Stimulated activated naive CD8-positive, alpha-beta T cell treated with anti-CD3 and anti-CD28 coated beads, Interleukin-15, Interleukin-2, amounts not matched to agents 100 ng/mL and 50 ng/mL, for 24 hours (primary cell): ENCODE measurements around the gene BCL7A.
"Not testable (repeated sequence)": the region's sequence is repeated elsewhere in the genome, so short reads cannot be mapped to it uniquely, and the experiment has no call there.

Experiments
- H3K27ac Mint-ChIP-seq: one replicate; pipeline ENCODE4 v1.8.0; 2021; ENCODE audit warnings: mild to moderate bottlenecking, mixed read lengths
- H3K27me3 Mint-ChIP-seq: one replicate; pipeline ENCODE4 v1.8.0; 2021; ENCODE audit warnings: mixed read lengths
- H3K36me3 Mint-ChIP-seq: one replicate; pipeline ENCODE4 v1.8.0; 2021; ENCODE audit warnings: low read depth, mixed read lengths
- H3K4me1 Mint-ChIP-seq: one replicate; pipeline ENCODE4 v1.8.0; 2021; ENCODE audit warnings: low read depth, mixed read lengths
- H3K4me3 Mint-ChIP-seq: one replicate; pipeline ENCODE4 v1.8.0; 2021; ENCODE audit warnings: mild to moderate bottlenecking, mixed read lengths
- H3K9me3 Mint-ChIP-seq: one replicate; pipeline ENCODE4 v1.8.0; 2021; ENCODE audit warnings: mixed read lengths

BCL7A gene

DNA sequence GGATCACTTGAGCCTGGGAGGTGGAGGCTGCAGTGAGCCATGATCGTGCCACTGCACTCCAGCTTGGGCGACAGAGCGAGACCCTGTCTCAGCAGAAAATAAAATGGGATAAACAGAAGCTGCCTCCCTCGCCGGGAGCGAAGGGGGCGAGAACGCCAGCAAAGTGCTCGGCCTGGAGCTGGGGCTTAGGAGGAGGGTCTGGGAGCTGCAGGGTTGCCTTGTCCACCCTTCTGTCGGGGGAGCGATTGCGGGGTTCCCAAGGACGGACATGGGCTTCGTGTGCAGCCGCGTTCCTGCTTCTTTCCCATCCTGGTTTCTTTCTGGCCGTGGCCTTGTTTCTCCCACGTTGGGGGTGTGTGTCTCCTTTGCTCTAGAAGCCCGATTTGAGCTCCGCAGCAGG lies 29.0 kb downstream of the BCL7A start:
- Mint-ChIP-seq H3K27me3 (no peaks in the 10 kb centered on the region), H3K4me1 (no peaks in the 10 kb centered on the region), H3K36me3 (no peaks in the 10 kb centered on the region), H3K27ac (no peak overlapping the region), H3K9me3 (no peaks in the 10 kb centered on the region), H3K4me3 (no peak overlapping the region)

DNA sequence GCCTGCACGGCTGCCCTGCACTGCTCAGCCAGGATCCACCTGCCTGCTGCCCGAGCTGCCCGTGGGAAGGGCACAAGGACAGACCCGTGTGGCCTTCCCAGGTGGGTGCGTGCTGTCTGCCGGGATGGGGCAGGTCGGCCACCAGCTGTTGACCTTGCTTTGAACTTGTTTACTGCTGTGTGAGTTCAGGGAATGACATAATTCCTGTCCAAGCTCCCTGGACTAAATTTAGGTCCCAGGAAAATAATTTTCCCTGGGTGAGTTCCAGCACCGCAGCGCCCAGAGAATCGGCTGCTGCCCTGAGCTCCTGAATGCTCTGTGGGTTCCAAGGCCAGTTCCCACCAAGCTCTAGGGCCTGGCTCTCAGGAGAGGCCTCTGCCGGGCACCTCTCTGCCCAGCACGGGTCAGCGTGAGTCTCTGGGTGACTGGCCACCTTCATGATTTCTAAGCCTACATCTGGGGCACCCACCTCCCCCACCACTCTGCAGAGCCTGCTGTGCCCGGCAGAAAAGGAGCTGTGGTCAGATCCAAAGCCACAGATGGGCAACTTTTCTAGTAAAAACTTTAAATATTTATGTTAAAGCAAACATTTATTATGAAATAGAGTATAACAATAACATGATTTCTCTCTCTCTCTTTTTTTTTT lies 29.7 kb downstream of the BCL7A start:
- Mint-ChIP-seq H3K4me1 (no peaks in the 10 kb centered on the region), H3K27me3 (no peaks in the 10 kb centered on the region), H3K4me3 (no peak overlapping the region), H3K36me3 (no peaks in the 10 kb centered on the region), H3K27ac (no peak overlapping the region), H3K9me3 (no peaks in the 10 kb centered on the region)

DNA sequence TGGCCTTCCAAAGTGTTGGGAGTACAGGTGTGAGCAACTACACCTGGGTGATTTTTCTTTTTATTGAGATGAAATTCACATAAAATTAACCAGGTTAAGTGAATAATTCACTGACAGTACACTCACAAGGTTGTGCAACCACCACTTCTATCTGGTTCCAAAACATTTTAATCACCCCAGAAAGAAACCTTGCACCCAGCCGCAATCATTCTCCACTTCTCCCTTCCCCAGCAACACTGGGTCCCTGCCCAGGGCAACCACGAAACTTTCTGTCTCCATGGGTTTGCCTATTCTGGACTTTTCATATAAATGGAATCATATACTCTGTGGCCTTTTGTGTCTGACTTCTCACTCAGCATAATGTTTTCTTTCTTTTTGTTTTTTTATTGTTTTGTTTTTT lies 30.6 kb downstream of the BCL7A start:
- no peaks in the 10 kb centered on the region for H3K4me1 Mint-ChIP-seq
- H3K27me3 Mint-ChIP-seq, result no peaks in the 10 kb centered on the region
- no peaks in the 10 kb centered on the region for H3K9me3 Mint-ChIP-seq
- peaks cover 3% of the 10 kb centered on the region for H3K36me3 Mint-ChIP-seq
- H3K27ac Mint-ChIP-seq, result no peak overlapping the region
- no peak overlapping the region for H3K4me3 Mint-ChIP-seq

DNA sequence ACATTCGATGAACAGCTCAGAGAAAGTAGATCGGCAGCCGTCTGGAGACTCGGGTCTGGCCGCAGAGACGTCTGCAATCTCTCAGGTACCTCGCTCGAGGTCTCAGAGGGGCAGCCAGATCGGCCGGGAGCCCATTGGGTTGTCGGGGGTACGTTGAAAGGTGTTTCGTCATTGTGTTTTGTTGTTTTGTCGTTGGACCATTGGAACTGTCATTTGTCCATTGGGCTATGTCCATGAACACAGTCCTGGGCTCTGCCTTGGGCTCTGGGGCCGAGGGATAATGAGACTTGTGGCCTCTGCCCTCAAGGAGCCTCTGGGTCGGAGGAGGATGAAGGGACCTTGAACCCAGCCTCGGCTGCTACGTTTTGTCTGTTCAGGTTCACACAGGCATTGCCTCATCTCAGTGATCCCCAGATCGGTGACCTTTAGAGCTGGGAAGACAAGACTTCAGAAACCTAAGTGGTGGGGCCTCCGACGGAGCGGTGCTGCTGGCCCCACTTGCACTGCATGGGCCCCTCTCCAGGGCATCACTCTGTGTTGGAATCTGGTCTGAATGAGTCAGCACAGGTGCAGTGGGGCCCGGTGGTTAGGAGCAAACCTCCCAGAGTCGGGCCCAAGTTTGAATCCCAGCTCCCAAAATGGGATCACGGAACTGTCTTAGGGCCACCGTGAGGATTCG lies 33.3 kb downstream of the BCL7A start:
- Mint-ChIP-seq H3K4me3 (no peak overlapping the region), H3K36me3 (peaks cover 4% of the 10 kb centered on the region), H3K4me1 (no peaks in the 10 kb centered on the region), H3K27ac (no peak overlapping the region), H3K9me3 (no peaks in the 10 kb centered on the region), H3K27me3 (no peaks in the 10 kb centered on the region)

DNA sequence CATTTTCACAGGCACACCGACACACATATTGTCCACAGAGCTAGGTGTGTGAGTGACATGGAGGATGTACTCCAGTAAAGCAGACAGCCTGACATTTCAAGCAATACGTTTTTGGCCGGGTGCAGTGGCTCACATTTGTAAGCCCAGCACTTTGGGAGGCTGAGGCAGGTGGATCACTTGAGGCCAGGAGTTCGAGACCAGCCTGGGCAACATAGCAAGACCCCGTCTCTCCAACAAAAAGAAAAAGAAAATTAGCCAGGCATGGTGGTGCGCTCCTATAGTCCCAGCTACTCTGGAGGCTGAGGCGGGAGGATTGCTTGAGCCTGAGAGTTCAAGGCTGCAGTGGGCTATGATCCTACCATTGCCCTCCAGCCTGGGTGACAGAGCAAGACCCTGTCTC lies 34.7 kb downstream of the BCL7A start:
- H3K9me3 Mint-ChIP-seq, H3K4me1 Mint-ChIP-seq, H3K27me3 Mint-ChIP-seq, H3K4me3 Mint-ChIP-seq, H3K27ac Mint-ChIP-seq, H3K36me3 Mint-ChIP-seq: not testable (repeated sequence)

DNA sequence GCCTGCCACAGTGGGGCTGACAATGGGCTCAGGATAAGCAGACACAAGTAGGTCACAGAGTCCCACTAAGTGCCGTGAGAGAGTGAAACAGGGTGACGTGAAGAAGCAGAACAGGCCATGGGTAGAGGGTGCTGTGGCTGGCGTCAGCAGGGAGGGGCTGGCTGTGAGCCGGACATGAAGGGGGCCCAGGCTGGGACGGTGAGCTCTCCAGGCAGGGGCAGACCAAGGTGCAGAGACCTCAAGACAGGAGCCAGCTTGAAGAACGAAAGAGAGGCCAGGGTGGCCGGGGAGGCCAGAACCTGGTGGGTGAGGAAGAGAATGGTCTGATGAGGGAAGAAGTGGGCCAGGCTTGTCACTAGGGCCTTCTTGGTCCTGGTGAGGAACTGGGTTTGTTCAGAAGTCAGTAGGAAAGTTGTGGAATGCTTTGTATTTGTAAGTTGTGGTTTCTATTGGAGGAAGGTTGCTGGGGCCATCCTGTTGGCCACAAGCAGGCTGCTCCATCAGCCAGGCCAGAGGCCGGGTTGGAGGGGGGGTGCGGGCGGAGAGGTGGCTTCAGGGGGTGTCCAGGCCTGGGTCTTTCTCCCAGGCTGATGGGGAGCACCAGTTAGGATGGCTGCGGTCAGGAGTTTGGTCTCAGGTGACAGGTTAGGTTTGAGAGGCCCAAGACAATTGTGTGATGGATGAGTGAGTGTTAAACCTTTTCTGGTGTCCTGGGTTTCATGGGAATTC lies 35.5 kb downstream of the BCL7A start:
- no peaks in the 10 kb centered on the region for H3K9me3 Mint-ChIP-seq
- H3K36me3 Mint-ChIP-seq, result peaks cover 4% of the 10 kb centered on the region
- no peaks in the 10 kb centered on the region for H3K4me1 Mint-ChIP-seq
- H3K27ac Mint-ChIP-seq, result no peak overlapping the region
- H3K4me3 Mint-ChIP-seq, result no peak overlapping the region
- H3K27me3 Mint-ChIP-seq, result no peaks in the 10 kb centered on the region

DNA sequence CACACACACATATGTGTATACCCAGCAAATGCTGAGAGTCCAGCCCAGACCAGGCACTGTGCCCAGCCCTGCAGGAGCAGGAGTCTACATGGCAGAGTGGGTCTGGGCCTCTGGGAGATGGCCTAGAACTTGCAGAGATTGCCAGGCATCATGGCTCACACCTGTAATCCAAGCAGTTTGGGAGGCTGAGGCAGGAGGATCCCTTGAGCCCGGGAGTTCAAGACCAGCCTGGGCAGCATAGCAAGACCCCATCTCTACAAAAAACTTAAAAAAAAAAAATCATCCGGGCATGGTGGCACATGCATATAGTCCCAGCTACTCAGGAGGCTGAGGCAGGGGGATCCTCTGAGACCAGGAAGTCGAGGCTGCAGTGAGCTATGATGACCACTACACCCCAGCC lies 36.1 kb downstream of the BCL7A start:
- no peak overlapping the region for H3K27ac Mint-ChIP-seq
- no peaks in the 10 kb centered on the region for H3K27me3 Mint-ChIP-seq
- H3K36me3 Mint-ChIP-seq, result peaks cover 4% of the 10 kb centered on the region

DNA sequence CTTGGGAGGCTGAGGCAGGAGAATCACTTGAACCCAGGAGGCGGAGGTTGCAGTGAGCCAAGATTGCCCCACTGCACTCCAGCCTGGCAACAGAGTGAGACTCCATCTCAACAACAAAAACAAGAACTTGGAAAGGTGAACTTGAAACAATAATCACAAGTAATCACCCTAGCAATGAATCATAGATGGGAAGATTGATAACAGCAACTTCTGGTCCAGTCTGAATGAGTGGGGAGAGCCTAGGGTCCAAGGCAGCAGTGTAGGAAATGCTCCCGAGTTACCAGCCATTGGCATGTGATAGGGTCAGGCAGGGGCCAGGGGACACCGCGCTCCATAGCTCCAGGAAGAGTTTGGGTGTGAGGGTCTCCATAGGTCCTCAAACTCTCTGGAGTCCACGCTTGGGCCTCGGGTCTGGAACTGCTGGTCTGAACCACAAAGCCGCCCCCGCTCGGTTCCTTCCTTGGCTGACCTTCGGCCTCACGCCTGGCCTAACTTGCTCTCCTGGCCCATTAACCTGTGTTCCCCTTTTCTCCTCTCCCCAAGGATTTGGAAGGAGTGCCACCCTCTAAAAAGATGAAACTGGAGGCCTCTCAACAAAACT lies 37.0 kb downstream of the BCL7A start:
- Mint-ChIP-seq H3K27me3 (no peaks in the 10 kb centered on the region), H3K9me3 (no peaks in the 10 kb centered on the region), H3K4me1 (no peaks in the 10 kb centered on the region), H3K36me3 (peaks cover 4% of the 10 kb centered on the region), H3K27ac (no peak overlapping the region), H3K4me3 (no peak overlapping the region)

More for the DNA sequence above, 36.1 kb downstream of the BCL7A start:
- Mint-ChIP-seq H3K4me3 (no peak overlapping the region), H3K9me3 (no peaks in the 10 kb centered on the region), H3K4me1 (no peaks in the 10 kb centered on the region)

DNA sequence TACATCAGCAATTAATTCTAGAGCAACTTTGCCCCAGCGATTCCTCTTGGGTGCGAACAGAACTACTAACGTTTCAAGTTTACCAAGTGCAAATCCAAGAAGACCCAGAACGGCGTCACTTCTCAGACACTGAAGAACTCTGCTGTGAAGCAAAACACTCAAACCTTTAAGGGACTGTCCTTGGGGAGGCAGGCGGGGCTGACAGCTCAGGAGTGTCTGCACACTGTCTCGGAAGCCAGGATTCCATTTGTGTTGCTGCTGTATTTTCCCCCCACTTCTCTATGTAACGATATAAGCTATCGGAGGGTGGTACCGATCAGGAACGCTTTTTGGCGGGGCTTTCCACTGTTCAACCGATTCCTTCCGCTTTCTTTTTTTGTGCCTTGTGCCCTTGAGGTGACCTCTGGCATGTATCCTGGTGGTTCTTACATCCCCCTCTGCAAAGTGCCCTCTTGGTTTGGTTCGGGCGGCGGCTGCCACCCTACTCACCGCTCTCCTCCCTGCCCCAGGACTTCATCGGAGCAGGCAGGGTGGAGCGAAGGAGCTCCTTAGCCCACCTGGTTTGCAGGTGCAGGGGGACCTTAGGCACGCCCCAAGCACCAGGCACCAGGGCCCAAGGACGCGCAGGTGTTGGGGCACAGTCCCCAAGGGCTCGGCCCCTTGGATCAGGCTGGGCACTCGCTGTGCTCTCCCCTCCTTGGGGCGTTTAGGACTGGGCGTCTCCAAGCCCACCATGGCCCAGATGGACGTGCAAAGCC lies 37.7 kb downstream of the BCL7A start:
- H3K9me3 Mint-ChIP-seq, result no peaks in the 10 kb centered on the region
- H3K4me3 Mint-ChIP-seq, result no peak overlapping the region
- peaks cover 4% of the 10 kb centered on the region for H3K36me3 Mint-ChIP-seq
- H3K4me1 Mint-ChIP-seq, result peaks cover 3% of the 10 kb centered on the region
- no peak overlapping the region for H3K27ac Mint-ChIP-seq
- no peaks in the 10 kb centered on the region for H3K27me3 Mint-ChIP-seq

DNA sequence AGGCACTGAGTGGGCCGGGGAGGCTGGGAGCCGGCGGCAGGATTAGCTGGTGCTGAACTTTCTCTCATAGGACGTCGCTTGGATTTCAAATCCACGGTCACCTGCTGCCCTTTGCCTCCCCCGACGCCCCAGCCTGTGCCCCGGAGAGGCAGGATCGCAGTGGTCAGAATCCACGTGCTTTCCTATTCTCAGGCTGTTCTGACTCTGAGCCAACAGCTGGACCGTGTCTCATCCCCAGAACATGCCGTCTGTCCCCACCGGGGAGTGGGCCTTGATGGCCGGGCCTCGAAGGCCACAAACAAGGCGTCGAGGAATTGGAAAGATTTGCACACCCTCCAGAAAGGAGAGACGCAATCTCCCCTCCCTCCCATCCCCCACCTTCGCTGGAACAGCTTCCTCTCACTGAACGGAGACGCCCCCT lies 38.4 kb downstream of the BCL7A start:
- Mint-ChIP-seq H3K4me1 (peaks cover 3% of the 10 kb centered on the region), H3K36me3 (peaks cover 4% of the 10 kb centered on the region), H3K27ac (no peak overlapping the region), H3K9me3 (no peaks in the 10 kb centered on the region), H3K27me3 (no peaks in the 10 kb centered on the region), H3K4me3 (no peak overlapping the region)

DNA sequence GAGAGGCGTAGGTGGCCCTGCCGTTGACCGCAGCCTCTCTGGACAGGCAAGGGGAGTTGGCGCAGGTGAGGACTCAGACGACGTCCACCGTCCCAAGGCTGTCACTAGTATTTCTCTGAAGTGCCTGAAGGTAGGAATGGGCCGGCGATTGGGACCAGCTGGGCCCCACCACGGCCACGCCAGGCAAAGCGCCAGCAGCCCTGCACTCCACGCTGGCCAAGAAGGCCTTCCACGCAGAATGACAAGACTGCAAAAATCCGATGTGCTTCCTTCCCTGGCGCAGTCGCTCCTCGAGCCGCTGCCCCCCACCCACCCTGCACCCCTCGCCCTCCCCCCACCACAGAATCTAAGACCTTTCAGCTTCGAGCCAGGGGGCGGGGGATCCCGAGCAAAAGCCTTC lies 39.6 kb downstream of the BCL7A start:
- no peaks in the 10 kb centered on the region for H3K27me3 Mint-ChIP-seq
- no peak overlapping the region for H3K27ac Mint-ChIP-seq
- H3K4me1 Mint-ChIP-seq, result peaks cover 3% of the 10 kb centered on the region
- H3K4me3 Mint-ChIP-seq, result no peak overlapping the region
- H3K36me3 Mint-ChIP-seq, result peaks cover 4% of the 10 kb centered on the region
- H3K9me3 Mint-ChIP-seq, result no peaks in the 10 kb centered on the region

DNA sequence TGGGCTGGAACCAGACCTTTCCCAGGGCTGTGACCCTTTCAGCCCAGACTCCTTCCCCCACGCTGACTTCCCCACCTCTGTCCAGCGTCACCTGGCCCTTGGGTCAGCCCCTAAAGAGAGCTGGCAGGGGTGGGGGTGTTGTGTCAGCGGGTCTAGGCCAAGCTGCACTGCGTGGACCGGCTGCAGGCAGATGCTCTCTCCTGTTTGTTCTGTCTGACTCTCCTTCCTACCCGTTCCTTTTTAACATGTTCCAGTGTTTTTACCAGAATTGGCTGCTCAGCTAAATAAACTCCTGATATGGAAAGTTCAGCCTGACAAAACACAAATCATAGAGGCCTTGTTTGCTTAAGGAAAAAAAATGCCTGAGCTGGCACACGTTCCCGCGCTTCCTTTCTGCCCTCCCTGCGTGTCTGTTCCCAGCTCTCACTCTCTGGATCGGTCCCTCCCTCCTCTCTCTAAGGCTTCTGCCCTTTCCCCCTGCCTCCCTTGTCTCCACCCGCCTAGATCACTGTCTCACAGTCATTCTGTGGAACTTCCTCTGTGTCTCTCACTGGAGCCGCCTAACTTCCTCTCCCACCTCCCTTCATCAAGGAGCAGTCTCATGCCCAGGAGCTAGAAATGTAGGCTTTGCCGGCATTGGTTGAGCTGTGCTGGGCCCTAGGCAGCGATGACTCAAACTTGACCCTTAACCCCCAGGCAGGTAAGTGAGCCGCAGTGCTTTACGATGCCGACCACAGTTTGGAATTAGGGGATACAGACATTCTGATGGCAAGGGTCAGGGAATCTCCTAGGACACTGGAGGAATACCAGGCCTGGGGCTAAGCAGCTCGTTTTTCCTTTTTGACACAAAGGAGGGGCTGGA lies 41.4 kb downstream of the BCL7A start:
- Mint-ChIP-seq H3K27ac (no peak overlapping the region), H3K4me1 (peaks cover 15% of the 10 kb centered on the region), H3K36me3 (no peaks in the 10 kb centered on the region)

DNA sequence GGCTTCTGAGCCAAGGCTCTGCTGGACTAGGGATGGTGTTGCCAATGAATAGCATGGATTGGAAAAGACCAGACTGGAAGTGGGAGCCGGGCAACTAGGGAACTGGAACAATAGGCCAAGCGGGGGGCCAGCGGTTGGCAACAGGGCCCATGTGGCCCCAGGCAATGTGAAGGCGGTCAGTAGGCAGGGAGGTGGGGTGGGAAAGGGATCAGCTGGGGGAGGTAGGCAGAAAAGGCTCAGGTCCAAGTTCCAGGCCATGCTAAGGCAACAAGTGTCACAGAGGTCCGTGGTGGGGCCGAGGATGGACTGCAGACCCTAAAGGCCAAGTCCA lies 42.0 kb downstream of the BCL7A start:
- no peak overlapping the region for H3K27ac Mint-ChIP-seq
- H3K36me3 Mint-ChIP-seq, result no peaks in the 10 kb centered on the region
- H3K4me3 Mint-ChIP-seq, result no peak overlapping the region
- H3K9me3 Mint-ChIP-seq, result no peaks in the 10 kb centered on the region
- H3K4me1 Mint-ChIP-seq, result peaks cover 21% of the 10 kb centered on the region
- no peaks in the 10 kb centered on the region for H3K27me3 Mint-ChIP-seq

More for the DNA sequence above, 41.4 kb downstream of the BCL7A start:
- H3K9me3 Mint-ChIP-seq, result no peaks in the 10 kb centered on the region
- no peak overlapping the region for H3K4me3 Mint-ChIP-seq
- H3K27me3 Mint-ChIP-seq, result no peaks in the 10 kb centered on the region
